Thymus (tissue), 11 donors: ENCODE data around the gene SLC4A5. TPM values are rescaled to one million over a fixed set of nuclear protein-coding genes. Genes with fewer than 3 reads are reported as not detected.

ENCODE experiments used
- DNase-seq, 9 donors: peaks; one replicate each; pipeline ENCODE4 v3.0.0-alpha.2; 2013; ENCODE audit warnings: low spot score in 9 of 9, low read depth in 6 of 9, missing footprints in 1 of 9
- H3K27ac ChIP-seq, 2 donors: one replicate each; pipeline ENCODE4 v1.5.1; 2013; ENCODE audit warnings: control low read depth in 1 of 2, low read depth in 1 of 2, low read length in 1 of 2, mild to moderate bottlenecking in 1 of 2, moderate library complexity in 1 of 2
- H3K27me3 ChIP-seq, 2 donors: one replicate each; pipeline ENCODE4 v1.5.1; 2013; ENCODE audit warnings: low read length in 1 of 2; ENCODE audit not compliant: control insufficient read depth in 2 of 2, insufficient read depth in 1 of 2
- H3K36me3 ChIP-seq, 2 donors: one replicate each; pipeline ENCODE4 v1.5.1; 2013; ENCODE audit warnings: low read length in 1 of 2, mild to moderate bottlenecking in 1 of 2, moderate library complexity in 1 of 2; ENCODE audit not compliant: control insufficient read depth in 2 of 2, insufficient read depth in 2 of 2
- H3K4me1 ChIP-seq, 2 donors: one replicate each; pipeline ENCODE4 v1.5.1; 2013; ENCODE audit warnings: low read length in 2 of 2; ENCODE audit not compliant: control insufficient read depth in 2 of 2, insufficient read depth in 2 of 2
- H3K4me3 ChIP-seq, 2 donors: one replicate each; pipeline ENCODE4 v1.5.1; 2013; ENCODE audit warnings: low read length in 2 of 2, control low read depth in 1 of 2, mild to moderate bottlenecking in 1 of 2
- H3K9me3 ChIP-seq, 2 donors: one replicate each; pipeline ENCODE4 v1.5.1; 2013; ENCODE audit warnings: low read length in 1 of 2, mild to moderate bottlenecking in 1 of 2; ENCODE audit not compliant: control insufficient read depth in 2 of 2, insufficient read depth in 1 of 2
- WGBS: extraction: QIAGEN DNeasy Blood & Tissue Kit; methylation state at CpG from one replicate; pipeline ENCODE4 v1.1.7; 2013; 5-methylcytosine and 5-hydroxymethylcytosine counted together
- polyA plus RNA-seq: library from polyadenylated mRNA; stranded (reverse); fragments of 200-250 nt; gene quantifications from one replicate; pipeline ENCODE4 v1.2.3, GENCODE V29; 2013
- total RNA-seq: library from RNA; stranded (reverse); fragments of 120-200 nt; gene quantifications from one replicate; pipeline ENCODE4 v1.2.4, GENCODE V29; 2013
- donor health status: healthy.

SLC4A5 gene
- total and polyA plus RNA-seq, 2 donors, result 0.85 to 2.5 TPM

DNA sequence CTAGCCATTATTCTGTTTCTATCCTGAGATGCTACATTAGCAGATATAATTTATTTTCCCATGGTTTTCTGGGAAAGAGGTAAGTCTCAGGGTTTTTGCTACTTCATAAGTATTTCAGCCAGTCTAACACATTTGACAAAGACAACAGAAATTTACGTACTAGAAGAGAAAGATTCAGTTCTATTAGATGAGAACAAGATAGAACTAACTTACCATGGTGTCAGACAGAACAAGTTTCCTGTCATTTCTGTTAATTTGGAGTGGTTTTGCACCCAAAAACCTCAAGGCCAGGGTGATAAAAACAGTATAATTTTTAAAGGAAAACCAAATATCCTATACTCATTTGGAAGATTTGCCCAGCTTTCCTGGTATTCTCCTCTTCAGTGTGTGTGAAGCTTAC is 15.6 kb downstream of the SLC4A5 start:
- WGBS, result 93% methylated on average over 1 of the region's 1 CpG
- no peak for DNase-seq
- no peaks in the 10 kb centered on the region for H3K9me3 ChIP-seq
- no peak overlapping the region for H3K27ac ChIP-seq
- no peaks in the 10 kb centered on the region for H3K36me3 ChIP-seq
- no peak overlapping the region for H3K4me3 ChIP-seq
- no peaks in the 10 kb centered on the region for H3K4me1 ChIP-seq
- no peaks in the 10 kb centered on the region for H3K27me3 ChIP-seq

DNA sequence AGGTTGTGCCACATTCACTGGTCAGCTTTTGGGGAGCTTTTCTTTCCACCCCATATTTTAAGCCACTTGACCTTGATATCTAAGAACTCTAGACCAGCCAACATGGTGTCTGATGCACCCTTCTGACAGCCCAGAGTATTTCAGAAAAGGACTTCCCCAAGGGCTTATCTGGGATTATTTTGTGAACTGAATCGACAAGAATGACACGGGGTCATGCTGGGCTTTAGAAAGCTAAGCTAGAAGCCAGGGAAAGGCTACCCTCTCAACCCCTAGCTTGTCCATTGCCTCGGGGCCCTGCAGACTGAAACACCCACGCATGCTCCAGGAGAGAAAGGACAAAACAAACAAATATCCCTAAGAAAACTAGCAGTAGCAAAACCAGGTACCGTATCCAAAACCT is 16.0 kb downstream of the SLC4A5 start:
- WGBS, result 94% methylated on average over 5 of the region's 5 CpGs
- Histone ChIP-seq H3K4me1 (no peaks in the 10 kb centered on the region), H3K9me3 (no peaks in the 10 kb centered on the region), H3K27me3 (no peaks in the 10 kb centered on the region), H3K36me3 (no peaks in the 10 kb centered on the region), H3K27ac (no peak overlapping the region), H3K4me3 (no peak overlapping the region)
- DNase-seq, result no peak

DNA sequence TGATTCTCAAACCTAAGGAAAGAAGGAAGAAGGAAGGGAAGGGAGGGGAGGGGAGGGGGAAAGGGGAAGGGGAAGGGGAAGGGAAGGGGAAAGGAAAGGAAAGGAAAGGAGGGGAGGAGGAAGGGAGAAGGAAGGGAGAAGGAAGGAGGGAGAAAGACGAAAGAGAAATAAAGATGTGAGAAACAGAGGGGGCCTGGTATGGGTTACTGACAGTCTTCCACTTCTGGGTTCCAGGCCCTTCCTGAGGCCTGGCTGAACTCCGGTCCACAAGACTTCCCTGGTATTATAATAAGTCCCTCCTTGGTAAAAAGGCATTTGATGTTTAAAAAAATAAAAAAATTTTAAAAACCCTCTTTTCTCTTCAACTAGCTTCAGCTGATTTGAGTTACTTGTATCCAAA is 17.4 kb downstream of the SLC4A5 start:
- DNase-seq, result no peak
- Histone ChIP-seq H3K4me3 (no peak overlapping the region), H3K27me3 (no peaks in the 10 kb centered on the region), H3K27ac (no peak overlapping the region), H3K36me3 (no peaks in the 10 kb centered on the region), H3K9me3 (no peaks in the 10 kb centered on the region), H3K4me1 (no peaks in the 10 kb centered on the region)
- WGBS, result 97% methylated on average over 2 of the region's 2 CpGs

DNA sequence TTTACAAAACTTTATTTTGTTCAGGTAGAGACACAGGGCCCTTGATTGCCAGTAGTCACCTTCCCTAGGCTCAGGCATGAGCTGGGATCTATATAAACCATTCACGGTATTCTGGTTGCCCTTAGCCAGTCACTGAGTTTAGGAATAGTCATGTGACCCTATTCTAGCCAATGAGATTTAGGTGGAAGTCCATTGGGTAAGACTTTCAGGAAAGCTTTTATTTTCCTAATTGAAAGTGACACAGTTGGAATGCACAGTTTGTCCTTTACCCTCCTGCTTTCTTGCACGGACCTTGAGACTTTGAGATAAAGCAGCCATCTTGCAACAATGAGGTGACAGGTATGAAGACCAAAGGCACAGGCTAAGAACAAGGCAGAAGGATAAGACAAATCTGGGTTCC is 21.5 kb downstream of the SLC4A5 start:
- no peak for DNase-seq
- H3K27ac ChIP-seq, result no peak overlapping the region
- H3K9me3 ChIP-seq, result no peaks in the 10 kb centered on the region
- no peaks in the 10 kb centered on the region for H3K4me1 ChIP-seq
- 98% methylated on average over 2 of the region's 2 CpGs for WGBS
- no peaks in the 10 kb centered on the region for H3K36me3 ChIP-seq
- no peaks in the 10 kb centered on the region for H3K27me3 ChIP-seq
- no peak overlapping the region for H3K4me3 ChIP-seq

DNA sequence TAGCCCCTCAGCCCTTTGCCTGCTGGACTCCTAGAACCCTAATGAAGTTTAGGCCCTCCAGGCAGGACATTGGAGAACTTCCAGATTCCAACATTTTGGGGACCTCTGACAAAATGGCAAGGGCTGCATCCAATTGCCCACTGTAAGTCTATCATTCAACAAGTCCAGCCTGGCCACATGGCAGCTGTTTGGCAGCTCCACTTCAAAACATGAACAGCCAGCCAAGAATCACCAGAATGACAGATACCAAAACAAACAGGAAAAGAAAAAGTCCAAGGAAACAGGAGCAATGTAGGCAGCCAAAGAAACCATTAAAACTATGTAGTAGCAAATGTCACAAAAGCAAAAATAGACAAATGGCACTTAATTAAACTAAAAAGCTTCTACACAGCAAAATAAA is 25.5 kb downstream of the SLC4A5 start:
- no peaks in the 10 kb centered on the region for H3K36me3 ChIP-seq
- H3K4me1 ChIP-seq, result no peaks in the 10 kb centered on the region
- DNase-seq, result no peak
- no peaks in the 10 kb centered on the region for H3K9me3 ChIP-seq
- H3K27ac ChIP-seq, result no peak overlapping the region
- no peaks in the 10 kb centered on the region for H3K27me3 ChIP-seq
- H3K4me3 ChIP-seq, result no peak overlapping the region

DNA sequence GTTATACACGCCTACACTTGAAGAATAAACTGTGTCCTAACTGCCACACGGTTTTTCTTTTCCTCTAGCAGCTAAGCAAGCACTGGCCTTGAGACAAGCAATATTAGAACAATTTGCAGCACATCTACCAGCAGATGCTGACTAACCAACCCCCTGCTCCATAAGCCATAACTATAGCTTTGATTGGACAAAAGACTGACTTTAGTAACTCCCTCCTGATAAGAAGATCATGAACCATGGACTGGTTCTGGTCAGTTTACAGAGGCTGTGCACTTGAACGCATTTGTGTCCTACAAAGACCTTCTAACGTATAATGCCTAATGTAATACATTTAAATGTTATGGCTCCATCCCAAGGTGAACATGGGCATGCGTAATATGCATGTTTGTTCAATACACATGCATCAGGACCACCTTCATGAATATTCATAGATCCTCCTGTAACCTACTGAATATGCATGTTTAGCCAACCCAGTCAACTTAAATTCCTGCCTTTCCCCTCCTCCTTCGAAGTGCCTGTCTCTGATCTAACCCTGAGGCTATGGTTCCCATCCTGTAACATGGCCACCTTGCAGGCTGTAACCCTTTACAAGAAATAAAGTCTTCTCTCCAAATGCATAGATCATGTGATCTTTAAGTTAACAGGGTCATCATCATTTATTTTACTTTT is 26.5 kb downstream of the SLC4A5 start:
- WGBS, result 81% methylated on average over 6 of the region's 6 CpGs
- Histone ChIP-seq H3K27ac (no peak overlapping the region), H3K27me3 (no peaks in the 10 kb centered on the region), H3K4me1 (no peaks in the 10 kb centered on the region), H3K4me3 (no peak overlapping the region), H3K36me3 (no peaks in the 10 kb centered on the region), H3K9me3 (no peaks in the 10 kb centered on the region)
- DNase-seq, result no peak

DNA sequence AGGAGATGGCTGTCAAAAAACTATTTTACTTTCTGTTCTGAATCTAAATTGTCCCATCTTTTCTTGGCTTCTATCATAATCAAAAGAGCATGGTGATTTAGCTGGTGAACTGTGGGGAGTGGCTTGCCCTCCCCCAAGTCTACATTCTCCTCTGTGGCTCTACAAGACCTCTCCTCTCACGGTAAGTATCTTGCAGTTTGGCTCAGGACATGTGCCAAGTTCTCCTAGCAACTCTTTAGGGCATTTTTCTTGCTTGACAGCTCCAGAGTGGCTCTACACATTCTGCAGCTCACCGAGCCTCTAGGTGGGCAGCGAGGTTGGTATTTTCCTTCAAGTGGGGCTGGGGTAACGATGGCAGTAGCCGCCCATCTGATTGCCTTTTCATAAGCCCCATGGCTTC is 29.1 kb downstream of the SLC4A5 start:
- H3K27me3 ChIP-seq, result no peaks in the 10 kb centered on the region
- no peaks in the 10 kb centered on the region for H3K36me3 ChIP-seq
- no peak overlapping the region for H3K4me3 ChIP-seq
- H3K27ac ChIP-seq, result no peak overlapping the region
- H3K9me3 ChIP-seq, result no peaks in the 10 kb centered on the region
- no peak for DNase-seq
- no peaks in the 10 kb centered on the region for H3K4me1 ChIP-seq
- WGBS, result 96% methylated on average over 5 of the region's 5 CpGs

DNA sequence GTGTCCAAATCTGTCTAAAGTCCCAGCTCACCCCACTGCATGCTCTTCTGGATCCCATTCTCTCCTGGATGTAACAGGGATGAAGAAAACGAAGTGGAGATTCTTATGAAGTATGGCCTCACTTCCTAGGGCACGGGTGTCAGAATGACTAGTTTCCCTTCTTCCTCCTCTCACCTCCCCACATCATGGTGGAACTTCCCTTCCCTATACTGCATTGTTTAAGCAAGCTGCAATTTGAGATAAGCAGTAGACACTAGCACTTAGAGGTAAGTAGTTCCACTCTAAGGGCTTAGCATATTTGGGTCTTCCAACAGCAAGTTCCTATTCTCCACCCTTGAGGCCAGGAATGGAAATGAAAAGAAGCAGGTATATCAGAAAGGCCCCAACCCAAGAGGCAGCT is 29.7 kb downstream of the SLC4A5 start:
- Histone ChIP-seq H3K27ac (no peak overlapping the region), H3K36me3 (no peaks in the 10 kb centered on the region), H3K4me1 (no peaks in the 10 kb centered on the region), H3K27me3 (no peaks in the 10 kb centered on the region), H3K4me3 (no peak overlapping the region), H3K9me3 (no peaks in the 10 kb centered on the region)
- 92% methylated on average over 2 of the region's 2 CpGs for WGBS
- no peak for DNase-seq

DNA sequence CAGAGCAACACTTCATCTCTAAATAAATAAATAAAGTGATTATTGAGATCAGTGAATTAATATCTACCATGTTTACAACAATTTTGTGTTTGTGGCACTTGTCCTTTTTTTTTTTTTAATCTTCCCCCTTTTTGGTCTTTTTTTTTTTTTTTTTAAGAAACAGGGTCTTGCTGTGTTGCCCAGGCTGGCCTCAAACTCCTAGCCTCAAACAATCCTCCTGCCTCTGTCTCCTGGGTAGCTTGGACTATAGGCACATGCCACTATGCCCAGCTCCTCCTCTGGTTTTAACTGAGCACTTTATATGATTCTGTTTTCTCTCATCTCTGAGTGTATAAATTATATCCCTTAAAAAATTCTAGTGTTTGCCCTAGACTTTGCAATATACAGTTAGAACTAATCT is 30.3 kb downstream of the SLC4A5 start:
- no peak overlapping the region for H3K4me3 ChIP-seq
- H3K9me3 ChIP-seq, result no peaks in the 10 kb centered on the region
- no peaks in the 10 kb centered on the region for H3K4me1 ChIP-seq
- no peaks in the 10 kb centered on the region for H3K27me3 ChIP-seq
- H3K36me3 ChIP-seq, result no peaks in the 10 kb centered on the region
- no peak for DNase-seq
- H3K27ac ChIP-seq, result no peak overlapping the region

DNA sequence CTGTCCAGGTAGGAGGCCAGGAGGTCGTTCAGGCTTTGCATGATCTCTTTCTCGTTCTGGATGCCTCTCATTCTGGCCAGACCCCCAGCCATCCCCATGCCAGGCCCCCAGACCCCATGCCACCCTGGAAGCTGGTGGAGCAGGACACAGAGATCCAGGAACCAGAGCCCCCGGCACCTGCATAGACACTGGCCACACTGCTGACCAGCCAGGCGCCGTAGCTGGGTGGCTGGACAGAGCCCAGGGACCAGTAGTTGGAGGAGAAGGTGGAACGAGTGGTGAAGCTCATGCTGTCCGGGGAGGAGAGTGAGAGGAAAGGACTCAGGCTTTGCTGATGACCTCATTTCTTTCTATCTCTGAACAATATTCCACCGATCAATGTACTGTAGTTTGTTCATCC is 35.5 kb downstream of the SLC4A5 start:
- Histone ChIP-seq H3K27ac (no peak overlapping the region), H3K4me3 (no peak overlapping the region), H3K9me3 (no peaks in the 10 kb centered on the region), H3K27me3 (no peaks in the 10 kb centered on the region), H3K36me3 (no peaks in the 10 kb centered on the region), H3K4me1 (no peaks in the 10 kb centered on the region)
- no peak for DNase-seq
- 88% methylated on average over 8 of the region's 8 CpGs for WGBS
